SK-N-SH treated with all-trans-retinoic acid at 6 μM for 48 hours (cell line): ENCODE measurements around the gene LMAN2.
"Not testable (repeated sequence)": the region's sequence is repeated elsewhere in the genome, so short reads cannot be mapped to it uniquely, and the experiment has no call there.

Experiments
- ISL1 ChIP-seq: fragments of 250-450 bp; sonication (Bioruptor Pico); IDR thresholded peaks from 2 replicates; pipeline ENCODE4 v2.1.2; 2022; ENCODE audit warnings: mild to moderate bottlenecking, moderate library complexity
- PATZ1 ChIP-seq: fragments of 250-450 bp; sonication (Bioruptor Pico); IDR thresholded peaks from 2 replicates; pipeline ENCODE4 v1.8.0; 2020; ENCODE audit warnings: mild to moderate bottlenecking, moderate library complexity, borderline replicate concordance
- PPARA ChIP-seq: fragments of 250-450 bp; sonication (Bioruptor Pico); IDR thresholded peaks from 2 replicates; pipeline ENCODE4 v1.5.0; 2020; ENCODE audit warnings: mild to moderate bottlenecking, borderline replicate concordance
- RARB ChIP-seq: fragments of 250-450 bp; sonication (Bioruptor Pico); IDR thresholded peaks from 2 replicates; pipeline ENCODE4 v1.8.0; 2021; ENCODE audit warnings: mild to moderate bottlenecking, moderate library complexity
- SNAI2 ChIP-seq: fragments of 250-450 bp; sonication (Bioruptor Pico); IDR thresholded peaks from 2 replicates; pipeline ENCODE4 v1.5.0; 2020; ENCODE audit warnings: mild to moderate bottlenecking, moderate library complexity
- TCF4 ChIP-seq: fragments of 250-450 bp; sonication (Bioruptor Pico); IDR thresholded peaks from 2 replicates; pipeline ENCODE4 v1.8.0; 2021; ENCODE audit warnings: mild to moderate bottlenecking, moderate library complexity, borderline replicate concordance
- TSHZ2 ChIP-seq: fragments of 250-450 bp; sonication (Bioruptor Pico); IDR thresholded peaks from 2 replicates; pipeline ENCODE4 v1.5.0; 2020; ENCODE audit warnings: mild to moderate bottlenecking, moderate library complexity
- ZFP3 ChIP-seq: fragments of 250-450 bp; sonication (Bioruptor Pico); IDR thresholded peaks from 2 replicates; pipeline ENCODE4 v1.5.0; 2020; ENCODE audit warnings: mild to moderate bottlenecking, moderate library complexity

- not testable (repeated sequence) for TF ChIP-seq PPARA (CRISPR knock-in tag); PATZ1 (CRISPR knock-in tag); TSHZ2 (CRISPR knock-in tag); SNAI2; RARB; ZFP3; TCF4; ISL1 (CRISPR knock-in tag)
These were observed 9.3 kb upstream of the LMAN2 start for GRCh38 chr5:177360740-177361139.
